HG02678 (cell line): Measurements from ENCODE around the gene SSR3.

Experiments used
- ATAC-seq: cut with Tn5 transposase; IDR thresholded peaks from one replicate; pipeline ENCODE4 v1.9.1; 2021; ENCODE audit warnings: mild to moderate bottlenecking, moderate library complexity; ENCODE audit not compliant: unreplicated experiment

Gene SSR3

DNA sequence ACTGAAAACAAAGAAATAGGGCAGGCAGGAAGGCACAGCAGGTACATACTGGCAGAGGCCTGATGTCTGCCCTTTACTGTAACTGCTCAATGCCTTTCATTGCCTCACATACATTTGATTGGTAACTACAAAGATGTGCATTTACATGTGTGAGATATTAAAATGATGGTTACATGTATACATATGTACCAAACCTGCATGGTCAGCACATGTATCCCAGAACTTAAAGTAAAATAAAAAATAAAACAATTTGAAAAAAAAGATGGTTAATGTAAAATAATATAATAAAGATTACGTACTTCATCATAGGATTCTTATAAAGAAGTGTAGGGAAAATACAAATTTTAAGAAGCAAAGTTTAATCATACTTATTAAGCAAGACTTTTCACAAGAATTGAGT lies 15.1 kb downstream of the SSR3 start:
- no peak for ATAC-seq

DNA sequence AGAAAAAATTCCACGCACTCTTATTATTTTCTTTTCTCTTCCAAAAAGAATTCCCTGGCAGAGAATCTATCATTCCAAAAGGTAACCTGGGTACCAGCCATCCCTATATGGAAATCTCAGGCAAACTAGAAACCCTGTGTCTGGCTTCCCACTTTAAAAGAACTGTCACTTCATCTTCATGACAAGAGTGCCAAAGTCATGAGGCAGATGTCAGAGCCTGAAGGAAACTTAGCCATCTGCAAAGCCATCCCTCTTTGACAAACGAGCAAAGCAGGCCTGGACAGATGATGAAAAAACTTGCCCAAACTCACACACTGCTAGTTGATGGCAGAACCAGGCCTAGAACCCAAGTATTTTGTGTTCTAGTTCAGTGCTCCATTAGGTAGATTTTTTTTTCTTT lies 15.9 kb downstream of the SSR3 start:
- no peak for ATAC-seq

DNA sequence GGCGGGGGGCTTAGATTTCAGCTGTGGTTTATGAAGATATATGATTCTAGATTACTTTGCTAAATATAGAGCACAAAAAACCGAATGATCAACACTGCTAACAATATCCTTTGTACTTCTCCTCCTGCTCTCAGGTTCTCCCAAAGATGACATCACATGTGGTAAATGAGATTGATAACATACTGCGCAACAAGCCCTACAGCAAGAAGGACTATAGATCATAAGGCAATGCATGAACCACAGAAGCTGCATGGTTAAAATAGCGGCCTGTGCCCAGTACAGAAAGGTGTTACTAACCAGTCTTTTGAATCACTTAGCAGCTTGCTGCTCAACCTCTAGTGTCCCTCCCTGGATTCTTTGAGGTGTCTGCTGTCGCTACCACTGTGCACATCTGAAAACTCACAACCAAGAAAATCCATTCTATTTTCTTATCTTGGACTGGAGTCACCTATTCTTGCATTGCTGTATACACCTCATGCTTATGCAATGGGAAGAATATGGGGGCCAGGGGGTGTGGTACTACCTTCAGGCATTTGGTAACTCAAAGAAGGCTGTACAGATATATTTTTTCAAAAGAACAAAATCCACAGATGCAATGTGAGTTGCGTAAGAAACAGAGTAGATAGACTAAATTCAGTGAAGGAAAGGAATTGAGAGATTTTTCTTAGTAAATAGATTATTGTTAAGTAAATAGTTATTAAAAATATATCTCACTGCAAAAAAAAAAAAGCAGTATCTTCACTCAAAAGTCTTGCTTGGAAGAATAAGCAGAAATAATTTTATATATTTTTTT lies 18.2 kb downstream of the SSR3 start:
- no peak for ATAC-seq

DNA sequence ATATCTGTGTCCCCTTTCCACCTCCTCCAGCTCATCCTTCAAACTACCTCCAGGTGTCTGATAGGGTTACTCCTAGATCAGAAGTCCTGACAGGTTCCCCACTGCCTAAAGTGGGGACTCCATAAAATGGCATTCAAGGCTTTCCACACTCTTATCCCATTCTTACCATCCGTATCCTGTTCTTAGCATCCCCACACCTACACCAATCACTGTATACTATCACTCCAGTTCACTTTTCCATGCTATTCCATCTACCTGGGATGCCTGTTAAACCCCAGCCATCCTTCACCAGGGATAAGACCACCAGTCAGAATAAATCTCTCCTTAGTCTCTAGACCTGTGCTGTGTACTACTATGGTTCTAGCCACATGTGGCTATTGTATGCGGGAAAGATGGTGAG lies 19.1 kb downstream of the SSR3 start:
- ATAC-seq: no peak

DNA sequence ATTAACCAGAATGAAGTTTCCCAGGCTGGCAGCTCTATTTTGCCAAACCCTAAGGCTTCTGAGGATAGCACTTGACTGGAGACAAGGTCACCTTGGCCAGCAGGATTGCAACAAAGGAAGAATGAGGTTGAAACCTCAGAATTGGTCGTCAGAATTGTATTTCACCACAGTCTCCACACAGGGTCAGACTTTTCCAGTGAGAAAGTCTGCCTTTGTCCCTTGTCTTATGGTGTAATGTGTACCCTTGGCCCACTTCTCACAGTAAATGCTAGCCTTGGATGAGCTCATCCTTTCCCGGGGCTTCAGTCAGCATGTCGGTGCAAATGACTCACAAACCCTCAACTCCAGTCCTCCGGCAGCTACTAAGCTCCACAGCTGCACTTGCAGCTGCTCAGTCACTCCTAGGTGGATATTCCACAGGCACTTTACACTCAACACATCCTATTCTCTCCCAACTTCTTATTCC lies 19.7 kb downstream of the SSR3 start:
- ATAC-seq: no peak

DNA sequence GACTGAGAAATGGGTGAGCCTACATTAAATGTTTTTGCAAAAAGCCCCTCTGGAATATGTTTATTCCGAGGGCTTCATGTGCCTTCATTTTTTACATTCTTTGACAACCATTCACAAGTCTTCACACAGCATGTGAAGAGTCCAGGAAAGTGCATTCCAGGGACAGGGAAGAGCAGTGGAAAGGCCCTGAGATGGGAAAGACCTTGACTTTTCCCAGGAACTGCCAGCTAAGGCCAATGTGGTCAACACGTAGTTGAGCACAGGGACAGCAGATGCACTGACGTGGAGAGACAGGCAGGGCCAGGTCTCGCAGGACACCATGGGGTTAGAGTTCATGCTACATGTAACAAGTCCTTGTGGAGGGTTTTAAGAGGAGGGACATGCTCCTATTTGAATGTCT lies 21.7 kb downstream of the SSR3 start:
- ATAC-seq: no peak

DNA sequence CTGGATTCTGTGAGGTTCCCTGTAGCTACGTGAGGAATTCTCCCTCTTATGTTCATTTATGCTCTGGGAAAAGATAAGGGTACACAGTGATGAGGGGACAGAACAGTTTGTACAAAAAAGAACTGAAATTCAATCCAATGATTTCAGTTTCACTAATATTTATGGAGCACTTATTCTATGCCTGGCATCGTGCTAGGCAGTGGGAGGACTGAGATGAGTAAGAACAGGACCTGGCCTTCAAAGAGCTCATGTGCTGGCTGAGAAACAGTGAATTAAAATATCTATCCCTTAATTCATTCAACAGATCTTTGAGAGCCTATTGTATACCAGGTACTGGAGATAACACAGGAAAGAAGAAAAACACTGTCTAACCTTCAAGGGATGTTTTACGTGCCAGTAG lies 22.2 kb downstream of the SSR3 start:
- ATAC-seq: no peak

DNA sequence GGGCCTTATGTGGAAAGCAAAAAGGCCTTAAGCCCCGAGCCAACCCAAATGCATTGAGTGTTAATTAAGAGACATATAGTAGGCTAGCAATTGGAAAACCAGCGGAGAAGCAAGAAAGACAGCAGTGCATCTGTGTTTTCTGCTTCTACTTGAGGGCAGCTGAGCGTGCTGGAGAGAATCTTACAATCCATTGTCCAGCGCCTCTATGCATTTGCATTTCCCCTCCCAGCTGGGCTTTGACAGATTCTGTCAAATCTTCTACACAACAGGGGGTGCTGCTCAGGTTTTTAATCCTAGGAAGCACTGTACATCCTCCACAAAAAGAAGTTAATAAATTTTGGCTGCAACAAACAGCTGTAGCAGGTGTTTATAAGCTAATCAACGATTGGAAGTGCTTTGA lies 23.9 kb downstream of the SSR3 start:
- no peak for ATAC-seq

DNA sequence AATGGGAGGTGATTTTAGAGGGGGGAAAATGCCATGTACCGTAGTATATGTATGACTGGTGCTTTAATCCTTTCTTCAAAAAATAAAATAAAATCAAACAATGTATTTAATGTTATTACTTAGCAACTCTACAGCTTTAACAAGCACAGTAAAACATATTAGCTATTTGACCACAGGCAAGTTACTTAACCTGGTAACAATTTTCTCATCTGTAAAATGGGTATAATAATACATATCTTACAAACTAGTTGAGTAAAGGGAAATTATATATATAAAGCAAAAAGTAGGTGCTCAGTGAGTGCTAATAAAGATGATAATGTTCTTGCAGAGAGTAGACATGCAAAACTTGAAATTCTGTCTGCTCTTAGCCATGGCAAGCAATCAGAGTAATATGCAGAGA lies 27.9 kb downstream of the SSR3 start:
- no peak for ATAC-seq

DNA sequence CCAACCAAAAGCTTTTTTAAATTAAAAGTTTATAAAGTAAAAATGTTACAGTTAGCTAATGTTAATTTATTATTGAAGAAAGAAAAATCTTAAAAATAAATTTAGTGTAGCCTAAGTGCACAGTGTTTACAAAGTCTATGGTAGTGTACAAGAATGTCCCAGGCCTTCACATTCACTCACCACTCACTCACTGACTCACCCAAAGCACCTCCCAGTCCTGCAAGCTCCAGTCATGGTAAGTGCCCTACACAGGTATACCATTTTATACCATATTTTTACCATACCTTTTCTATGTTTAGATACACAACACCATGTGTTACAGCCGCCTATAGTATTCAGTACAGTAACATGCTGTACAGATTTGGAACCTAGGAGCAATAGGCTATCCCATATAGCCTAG lies 29.1 kb downstream of the SSR3 start:
- no peak for ATAC-seq

DNA sequence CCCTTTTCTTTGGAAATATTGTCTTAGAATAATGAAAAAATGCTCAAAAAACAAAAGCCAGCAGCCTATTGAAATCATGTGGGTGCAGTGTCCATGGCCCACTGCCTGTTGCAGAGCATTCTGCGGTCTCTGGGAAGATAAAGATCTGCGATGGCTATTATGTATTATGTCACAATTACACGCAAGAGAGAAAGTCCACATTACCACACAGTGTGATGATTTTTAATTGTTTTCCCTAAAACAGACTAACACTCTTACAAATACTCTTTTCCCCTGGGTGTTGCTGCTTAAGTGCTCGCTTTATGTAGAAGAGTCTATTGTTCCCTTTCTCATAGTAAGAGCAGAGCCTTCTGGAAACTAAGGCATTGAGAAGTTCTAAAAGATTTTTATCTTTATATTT lies 32.2 kb downstream of the SSR3 start:
- no peak for ATAC-seq

DNA sequence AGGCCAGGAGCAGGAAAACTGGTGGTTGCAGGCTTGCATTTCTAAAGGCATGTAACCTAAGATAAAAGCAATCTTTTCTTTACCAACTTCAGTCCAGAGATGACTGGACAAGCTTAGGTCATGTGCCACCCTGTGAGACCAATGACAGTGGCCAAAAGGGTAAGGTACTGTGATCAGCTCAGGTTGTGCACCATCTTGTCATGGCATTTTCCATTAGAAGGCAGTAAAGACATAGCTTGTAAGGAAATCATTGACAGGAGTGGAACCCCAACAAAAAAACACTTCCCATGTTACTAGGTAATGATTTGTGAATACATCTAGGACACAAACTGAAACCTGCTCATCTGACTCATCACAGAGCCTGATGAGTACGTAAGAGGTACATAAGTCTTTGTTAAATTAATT lies 35.2 kb downstream of the SSR3 start:
- ATAC-seq: peak; percentile 64

DNA sequence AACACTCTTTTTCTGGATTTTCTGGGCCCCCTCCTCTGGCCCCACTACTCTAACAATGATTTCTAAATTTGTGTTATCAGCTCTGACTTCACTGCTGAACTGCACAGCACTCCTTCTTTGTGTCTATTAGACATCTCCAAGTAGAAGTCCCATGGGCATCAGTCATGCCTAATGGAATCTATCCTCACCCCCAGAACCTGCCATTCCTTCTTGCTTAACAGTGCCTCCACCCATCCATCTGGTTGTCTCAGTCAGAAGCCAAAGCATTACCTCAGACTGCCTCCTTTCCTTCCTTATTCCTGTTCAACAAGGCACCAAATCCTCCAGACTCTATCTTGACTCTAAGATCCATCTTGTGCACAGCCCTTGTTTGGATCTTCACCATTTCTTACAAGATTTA lies 36.2 kb downstream of the SSR3 start:
- no peak for ATAC-seq

DNA sequence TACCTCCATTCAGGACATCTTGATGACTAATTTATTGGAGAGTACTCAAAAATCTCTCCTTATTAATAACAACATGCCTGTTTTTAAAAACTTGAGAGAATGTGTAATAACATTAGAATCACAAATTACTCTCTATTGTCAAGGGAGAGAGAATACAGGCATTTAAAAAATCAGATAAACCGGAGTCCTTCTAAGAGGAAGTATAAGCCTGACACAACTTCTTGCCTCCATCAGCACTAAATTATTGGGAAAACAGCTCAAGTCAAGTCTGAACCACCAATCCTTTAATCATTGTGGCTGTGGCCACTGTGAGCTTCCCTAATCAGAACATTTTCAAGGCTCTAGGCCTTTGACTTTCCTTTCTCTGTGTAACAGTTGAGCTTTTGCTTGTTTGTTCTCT lies 38.0 kb downstream of the SSR3 start:
- ATAC-seq: no peak

DNA sequence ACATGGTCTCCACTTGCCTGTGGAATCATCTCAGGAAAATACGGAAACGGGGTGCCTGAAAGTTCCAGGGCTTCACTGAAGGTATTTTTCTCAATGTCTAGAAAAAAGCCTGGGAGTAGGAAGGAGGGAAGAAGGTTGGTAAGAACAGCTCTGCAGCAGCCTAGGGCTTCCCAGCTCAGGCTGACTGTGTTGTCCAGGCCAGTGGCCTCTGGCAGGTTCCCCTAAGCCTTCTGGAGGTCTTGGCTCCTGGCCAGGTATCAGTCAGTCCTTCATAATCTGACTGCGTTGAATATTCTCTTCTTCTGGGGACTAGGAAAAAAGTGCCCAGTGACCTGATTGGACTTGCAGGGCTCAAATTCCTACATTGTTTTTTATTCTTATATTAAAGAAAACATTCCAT lies 38.6 kb downstream of the SSR3 start:
- no peak for ATAC-seq

DNA sequence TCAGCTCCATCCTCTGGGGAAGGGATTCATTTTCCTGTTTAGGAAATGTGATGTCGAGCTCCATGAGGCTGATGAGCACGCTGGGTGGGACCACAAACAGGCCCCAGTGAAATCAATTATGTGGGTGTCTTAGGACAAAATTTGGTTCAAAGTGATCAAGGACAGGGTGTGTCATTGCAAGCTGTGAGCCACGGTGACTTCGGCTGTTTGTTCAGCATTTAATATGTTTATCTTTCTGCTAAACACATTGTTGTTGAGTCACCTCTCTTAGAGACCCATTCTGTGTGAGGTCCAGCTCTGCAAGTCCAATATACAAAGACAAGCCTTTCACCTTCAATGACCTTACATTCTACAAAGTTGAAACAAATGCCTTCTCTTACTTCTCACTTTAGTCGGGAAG lies 41.3 kb downstream of the SSR3 start:
- no peak for ATAC-seq

DNA sequence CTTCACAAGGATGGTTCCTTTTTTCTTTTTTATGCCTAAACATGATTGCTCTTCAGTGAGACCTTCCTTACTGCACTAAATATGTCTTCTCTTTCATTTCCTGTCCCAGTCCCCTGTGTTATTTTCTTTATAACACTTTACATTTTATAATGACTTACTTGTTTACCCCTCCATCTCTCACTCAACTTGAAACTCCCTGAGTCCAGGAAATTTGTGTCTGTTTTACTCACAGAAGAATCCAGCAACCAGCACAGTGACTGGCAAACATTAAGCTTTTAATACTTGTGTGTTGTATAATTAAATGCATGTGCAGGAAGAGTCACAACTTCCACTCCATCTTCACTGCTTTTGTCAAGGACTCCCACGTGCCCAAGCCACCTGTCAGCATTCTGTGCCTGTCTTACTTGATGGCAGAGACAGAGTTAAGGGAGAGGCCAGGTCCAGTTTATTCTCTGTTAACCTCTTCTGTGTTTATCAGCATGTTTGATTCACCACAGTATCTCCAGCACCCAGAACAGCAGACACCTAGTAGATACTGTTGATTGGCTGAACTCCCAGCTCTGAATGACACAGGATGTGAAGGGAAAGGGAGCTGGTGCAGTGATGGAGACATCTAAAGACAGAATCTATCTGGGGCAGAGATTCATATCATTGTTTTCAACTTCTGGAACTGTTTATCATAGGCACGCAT lies 42.8 kb downstream of the SSR3 start:
- no peak for ATAC-seq

DNA sequence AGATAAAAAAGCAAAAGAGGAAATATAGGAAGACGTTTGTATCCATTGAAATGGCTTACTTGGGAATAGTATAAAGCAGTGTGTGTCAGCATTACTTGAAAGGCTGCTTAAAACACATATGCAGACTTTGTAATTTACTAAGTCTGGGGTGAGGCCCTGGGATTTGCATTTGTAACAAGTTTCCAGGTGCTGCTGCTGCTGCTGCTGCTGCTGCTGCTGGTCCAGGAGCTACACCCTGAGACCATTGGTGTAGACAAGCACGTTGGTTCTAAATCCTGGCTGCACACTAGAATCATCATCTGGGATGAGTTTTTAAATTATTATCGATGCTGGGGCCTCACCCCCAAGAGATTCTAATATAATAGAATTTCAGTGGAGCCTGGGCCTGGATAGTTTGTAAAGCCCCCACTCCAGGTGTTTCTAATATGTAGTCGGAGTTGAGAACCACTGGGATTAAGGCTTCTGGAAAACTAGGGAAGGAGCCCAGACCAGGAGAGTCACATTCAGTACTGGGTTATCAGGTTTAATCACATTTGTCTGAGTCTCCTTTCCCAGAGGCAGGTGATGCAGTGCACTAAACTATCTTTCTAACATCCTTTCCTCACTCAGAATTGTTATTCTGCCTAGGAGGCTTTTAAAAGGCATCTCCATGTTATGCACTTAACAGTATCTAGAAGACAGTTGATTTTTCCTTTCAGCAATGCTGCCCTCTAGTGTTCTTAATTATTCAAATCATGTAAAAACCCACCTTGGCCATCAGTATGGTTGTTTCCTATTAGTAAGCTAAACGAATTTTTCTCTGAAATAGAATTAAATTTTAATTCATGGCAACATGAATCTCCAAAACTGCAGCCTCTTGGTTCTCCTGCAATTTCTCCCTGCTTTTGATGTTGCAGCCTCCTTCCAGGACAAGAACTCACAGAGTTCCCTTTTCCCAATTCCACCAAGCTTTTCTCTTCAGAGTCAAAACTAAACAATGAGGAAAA lies 45.4 kb downstream of the SSR3 start:
- ATAC-seq: peak; percentile 77

DNA sequence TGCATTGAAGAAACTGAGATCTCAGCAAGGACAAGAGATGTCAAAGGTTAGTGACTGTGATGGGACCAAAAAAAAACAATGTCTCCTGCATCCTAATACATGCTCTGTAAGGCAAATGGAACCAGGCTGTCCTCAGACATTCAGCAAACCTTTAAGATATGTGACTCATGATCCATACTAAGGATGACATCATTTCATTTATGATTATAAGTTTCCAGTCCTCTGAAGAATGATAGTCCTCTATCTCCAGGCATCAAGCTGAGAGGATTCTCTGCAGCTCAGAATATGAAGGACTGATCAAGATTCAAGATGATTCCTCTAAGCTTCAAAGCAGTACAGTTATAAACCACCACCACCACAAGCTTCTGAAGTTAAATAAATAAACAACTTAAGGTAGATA lies 47.6 kb downstream of the SSR3 start:
- no peak for ATAC-seq

DNA sequence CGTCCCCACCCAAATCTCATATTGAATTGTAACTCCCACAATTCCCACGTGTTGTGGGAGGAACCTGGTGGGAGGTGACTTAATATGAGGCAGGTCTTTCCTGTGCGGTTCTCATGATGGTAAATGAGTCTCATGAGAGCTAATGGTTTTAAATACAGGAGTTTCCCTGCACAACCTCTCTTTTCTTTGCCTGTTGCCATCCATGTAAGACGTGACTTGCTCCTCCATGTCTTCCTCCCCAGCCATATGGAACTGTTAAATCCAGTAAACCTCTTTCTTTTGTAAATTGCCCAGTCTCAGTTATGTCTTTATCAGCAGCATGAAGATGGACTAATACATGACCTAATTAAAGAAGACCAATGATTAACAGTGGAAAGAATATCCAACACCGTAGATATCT lies 56.6 kb downstream of the SSR3 start:
- no peak for ATAC-seq

DNA sequence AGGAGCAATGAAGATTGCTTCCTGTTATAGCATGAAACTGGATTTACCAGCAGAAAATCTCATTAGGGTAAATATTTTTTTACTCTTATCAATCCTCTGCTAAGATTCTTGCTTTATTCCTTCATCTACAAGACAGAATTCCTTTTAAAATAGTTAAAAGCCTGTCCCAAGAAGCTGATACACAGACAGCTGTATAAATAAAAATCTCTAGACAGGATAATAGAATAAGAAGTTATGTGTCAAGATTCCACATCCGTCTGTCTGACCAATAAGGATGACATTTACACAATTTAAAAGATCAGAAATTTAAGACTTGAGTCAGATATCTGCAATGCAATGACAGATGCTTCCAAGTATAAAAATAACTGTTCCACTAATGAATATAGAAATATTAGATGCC lies 57.6 kb downstream of the SSR3 start:
- no peak for ATAC-seq
